GM19395 (cell line): ENCODE measurements around the gene ENAH.

ENCODE experiments used
- ATAC-seq: cut with Tn5 transposase; IDR thresholded peaks from one replicate; pipeline ENCODE4 v1.9.1; 2021; ENCODE audit warnings: mild to moderate bottlenecking, moderate library complexity; ENCODE audit not compliant: unreplicated experiment

The ENAH gene

GRCh38 chr1:225573216-225573615 lies 79.7 kb downstream of the ENAH start:
- no peak for ATAC-seq

- no peak for ATAC-seq
Measured at GRCh38 chr1:225572422-225572821, 80.5 kb downstream of the ENAH start.

- ATAC-seq, result no peak
Measured at GRCh38 chr1:225567789-225568188, 85.1 kb downstream of the ENAH start.

- no peak for ATAC-seq
Measured at GRCh38 chr1:225565847-225566246, 87.1 kb downstream of the ENAH start.

GRCh38 chr1:225561675-225562074 lies 91.2 kb downstream of the ENAH start:
- no peak for ATAC-seq

GRCh38 chr1:225559902-225560301 lies 93.0 kb downstream of the ENAH start:
- no peak for ATAC-seq

- ATAC-seq, result no peak
Measured at GRCh38 chr1:225559326-225559725, 93.6 kb downstream of the ENAH start.

GRCh38 chr1:225556694-225557093 lies 96.2 kb downstream of the ENAH start:
- ATAC-seq, result no peak

- no peak for ATAC-seq
Measured at GRCh38 chr1:225555821-225556220, 97.1 kb downstream of the ENAH start.

- no peak for ATAC-seq
Measured at GRCh38 chr1:225554216-225554812, 98.6 kb downstream of the ENAH start.

GRCh38 chr1:225549821-225550220 lies 103.1 kb downstream of the ENAH start:
- ATAC-seq, result no peak

- no peak for ATAC-seq
Measured at GRCh38 chr1:225548140-225548857, 104.6 kb downstream of the ENAH start.

- ATAC-seq, result no peak
Measured at GRCh38 chr1:225545649-225546048, 107.3 kb downstream of the ENAH start.

- no peak for ATAC-seq
Measured at GRCh38 chr1:225544924-225545323, 108.0 kb downstream of the ENAH start.

GRCh38 chr1:225544263-225544662 lies 108.7 kb downstream of the ENAH start:
- no peak for ATAC-seq

GRCh38 chr1:225543350-225543749 lies 109.6 kb downstream of the ENAH start:
- no peak for ATAC-seq

- no peak for ATAC-seq
Measured at GRCh38 chr1:225541383-225541782, 111.5 kb downstream of the ENAH start.

- no peak for ATAC-seq
Measured at GRCh38 chr1:225539575-225539974, 113.3 kb downstream of the ENAH start.

GRCh38 chr1:225539069-225539468 lies 113.9 kb downstream of the ENAH start:
- ATAC-seq, result no peak

GRCh38 chr1:225537554-225538251 lies 115.2 kb downstream of the ENAH start:
- ATAC-seq, result no peak

GRCh38 chr1:225535280-225535679 lies 117.6 kb downstream of the ENAH start:
- no peak for ATAC-seq

- no peak for ATAC-seq
Measured at GRCh38 chr1:225534772-225535171, 118.2 kb downstream of the ENAH start.
